ENCODE results near the gene DPM3.

Gene DPM3

DNA sequence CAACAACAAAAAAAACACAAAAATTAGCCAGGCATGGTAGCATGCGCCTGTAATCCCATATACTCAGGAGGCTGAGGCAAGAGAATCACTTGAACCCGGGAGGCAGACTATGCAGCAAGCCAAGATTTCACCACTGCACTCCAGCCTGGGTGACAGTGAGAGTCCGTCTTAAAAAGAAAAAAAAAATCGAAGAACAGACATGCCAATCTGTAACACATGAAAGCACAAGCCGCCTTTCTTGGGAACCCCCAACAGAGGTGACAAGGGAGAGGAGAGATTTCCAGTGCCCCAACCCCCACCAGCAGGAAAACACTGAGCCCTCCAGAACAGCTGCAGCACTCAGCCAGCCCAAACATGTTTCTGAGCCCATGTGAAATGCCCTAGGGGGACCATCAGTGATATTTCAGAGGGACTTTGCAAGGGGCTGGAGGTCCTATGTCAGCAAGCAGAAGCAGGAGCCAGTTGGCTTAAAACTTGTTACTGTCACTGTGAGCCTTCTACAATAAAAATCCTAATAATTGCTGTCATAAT lies 26.8 kb downstream of the DPM3 start:
- in situ Hi-C loops (cut with HindIII; ENCODE audit: low sequenced_read_pairs), result no loop called here
- H3K4me3 ChIP-seq (ENCODE audit: low read depth, low read length), result no peak overlapping the region
- TF ChIP-seq, protein P1, sequence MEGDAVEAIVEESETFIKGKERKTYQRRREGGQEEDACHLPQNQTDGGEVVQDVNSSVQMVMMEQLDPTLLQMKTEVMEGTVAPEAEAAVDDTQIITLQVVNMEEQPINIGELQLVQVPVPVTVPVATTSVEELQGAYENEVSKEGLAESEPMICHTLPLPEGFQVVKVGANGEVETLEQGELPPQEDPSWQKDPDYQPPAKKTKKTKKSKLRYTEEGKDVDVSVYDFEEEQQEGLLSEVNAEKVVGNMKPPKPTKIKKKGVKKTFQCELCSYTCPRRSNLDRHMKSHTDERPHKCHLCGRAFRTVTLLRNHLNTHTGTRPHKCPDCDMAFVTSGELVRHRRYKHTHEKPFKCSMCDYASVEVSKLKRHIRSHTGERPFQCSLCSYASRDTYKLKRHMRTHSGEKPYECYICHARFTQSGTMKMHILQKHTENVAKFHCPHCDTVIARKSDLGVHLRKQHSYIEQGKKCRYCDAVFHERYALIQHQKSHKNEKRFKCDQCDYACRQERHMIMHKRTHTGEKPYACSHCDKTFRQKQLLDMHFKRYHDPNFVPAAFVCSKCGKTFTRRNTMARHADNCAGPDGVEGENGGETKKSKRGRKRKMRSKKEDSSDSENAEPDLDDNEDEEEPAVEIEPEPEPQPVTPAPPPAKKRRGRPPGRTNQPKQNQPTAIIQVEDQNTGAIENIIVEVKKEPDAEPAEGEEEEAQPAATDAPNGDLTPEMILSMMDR (IDR thresholded peaks at IDR 0.05; ENCODE audit: low read depth, low read length), result no peak
- no peak for DNase-seq (ENCODE audit: low read depth, low spot score)

DNA sequence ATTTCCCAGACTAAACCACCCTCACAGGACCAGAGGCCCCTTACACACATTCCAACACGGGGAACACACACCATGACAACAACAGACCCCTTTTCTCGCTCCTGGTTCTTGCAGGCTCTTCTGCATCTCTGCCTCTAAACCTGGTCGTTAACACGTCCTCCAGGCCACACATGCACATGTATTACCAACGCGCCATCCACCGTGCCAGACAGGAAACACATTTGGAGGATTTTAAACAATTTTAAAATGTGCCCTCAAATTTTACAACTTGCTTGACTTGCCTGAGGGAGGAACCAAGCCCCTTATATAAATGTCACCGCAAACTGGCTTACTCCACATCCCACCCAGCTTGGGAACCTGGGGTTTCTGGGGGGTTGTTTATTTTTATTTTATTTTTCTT lies 29.5 kb downstream of the DPM3 start:
- TF ChIP-seq, protein P1 (IDR thresholded peaks at IDR 0.05; ENCODE audit: low read depth, low read length), result no peak
- H3K4me3 ChIP-seq (ENCODE audit: low read depth, low read length), result no peak overlapping the region
- in situ Hi-C loops (cut with HindIII; ENCODE audit: low sequenced_read_pairs), result no loop called here
- DNase-seq (ENCODE audit: low read depth, low spot score), result no peak

DNA sequence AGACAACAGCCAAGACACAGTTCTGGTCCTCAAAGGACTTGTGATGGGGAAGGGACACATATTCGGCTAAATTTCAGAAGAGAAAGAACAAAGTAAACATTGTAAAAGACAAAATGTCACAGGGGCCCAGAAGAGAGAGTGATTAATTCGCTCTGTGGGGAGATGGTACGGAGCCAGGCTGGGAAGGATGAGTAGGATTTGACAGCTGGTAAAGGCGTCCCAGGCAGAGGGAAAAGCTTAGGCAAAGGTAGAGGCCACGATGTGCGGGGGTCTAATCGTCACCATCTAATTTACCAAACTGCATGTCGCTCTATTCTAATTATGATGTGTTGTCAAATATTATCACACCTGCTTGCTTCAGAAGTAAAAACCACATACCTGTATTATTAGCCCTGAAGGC lies 29.9 kb downstream of the DPM3 start:
- in situ Hi-C loops (cut with HindIII; ENCODE audit: low sequenced_read_pairs), result no loop called here
- TF ChIP-seq, protein P1 (IDR thresholded peaks at IDR 0.05; ENCODE audit: low read depth, low read length), result no peak
- no peak for DNase-seq (ENCODE audit: low read depth, low spot score)
- no peak overlapping the region for H3K4me3 ChIP-seq (ENCODE audit: low read depth, low read length)

DNA sequence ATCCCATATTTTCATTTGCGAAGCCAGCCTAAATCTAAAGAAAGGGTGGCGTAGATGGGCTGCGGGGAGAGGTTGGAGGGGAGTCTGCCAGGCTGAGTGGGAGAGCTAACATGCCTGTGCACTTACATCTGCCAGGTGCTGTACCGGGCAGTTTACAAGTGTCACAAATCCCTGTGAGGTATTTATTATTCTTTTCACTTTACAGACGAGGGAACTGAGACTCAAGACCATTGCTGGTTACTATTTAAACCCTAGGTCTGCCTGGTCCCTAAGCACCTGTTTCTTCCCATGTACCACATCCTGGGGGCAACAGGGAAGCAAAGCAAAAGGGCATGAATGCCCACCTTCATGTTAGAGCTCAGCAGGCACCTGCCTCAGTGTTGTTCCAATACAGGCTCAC lies 32.0 kb downstream of the DPM3 start:
- TF ChIP-seq, protein P1 (IDR thresholded peaks at IDR 0.05; ENCODE audit: low read depth, low read length), result no peak
- DNase-seq (ENCODE audit: low read depth, low spot score), result no peak
- in situ Hi-C loops (cut with HindIII; ENCODE audit: low sequenced_read_pairs), result no loop called here
- H3K4me3 ChIP-seq (ENCODE audit: low read depth, low read length), result no peak overlapping the region

DNA sequence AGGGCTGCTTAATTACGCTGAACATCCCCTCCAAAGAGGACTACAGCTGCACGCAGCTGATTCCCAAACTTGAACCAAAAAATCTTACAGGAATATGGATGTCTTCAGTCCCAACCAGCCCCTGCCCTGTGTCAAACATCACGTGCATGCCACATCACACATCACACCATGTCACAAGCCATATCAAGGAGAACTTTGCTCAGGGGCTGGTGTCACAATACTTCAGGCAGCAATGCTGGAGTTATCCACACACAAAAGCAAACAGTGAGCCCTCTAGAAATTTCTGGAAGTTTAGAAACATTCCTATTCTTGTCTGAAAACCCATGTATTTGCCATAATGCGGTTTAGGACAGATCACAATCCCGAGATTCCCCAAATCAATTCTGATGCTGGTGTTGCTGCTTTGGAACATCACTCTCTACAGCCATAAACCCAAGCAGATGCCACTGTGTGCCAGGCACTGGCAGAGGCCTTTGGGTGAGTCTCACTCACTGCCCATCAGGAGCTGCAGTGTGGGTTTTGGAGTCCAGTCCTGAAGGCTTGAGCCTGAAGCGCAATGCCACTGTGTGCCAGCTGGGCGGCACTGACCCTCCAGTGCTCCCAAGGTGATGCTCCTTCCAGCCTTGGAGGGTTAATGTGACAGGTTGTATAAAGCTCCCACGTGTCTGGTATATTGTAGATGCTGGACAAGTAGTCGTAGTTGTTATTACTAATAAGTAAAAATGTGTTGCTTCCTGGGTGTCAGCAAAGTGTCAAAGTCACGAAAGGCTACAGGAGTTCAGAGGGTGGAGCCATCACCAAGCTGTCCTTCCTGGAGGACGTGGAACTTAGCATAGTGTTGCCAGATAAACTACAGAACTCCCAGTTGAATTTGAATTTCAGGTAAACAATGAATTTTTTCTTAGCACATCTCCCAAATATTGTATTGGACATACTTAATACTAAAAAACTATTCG lies 32.7 kb downstream of the DPM3 start:
- H3K4me3 ChIP-seq (ENCODE audit: low read depth, low read length), result no peak overlapping the region
- TF ChIP-seq, protein P1 (IDR thresholded peaks at IDR 0.05; ENCODE audit: low read depth, low read length), result no peak
- in situ Hi-C loops (cut with HindIII; ENCODE audit: low sequenced_read_pairs), result no loop called here
- no peak for DNase-seq (ENCODE audit: low read depth, low spot score)

DNA sequence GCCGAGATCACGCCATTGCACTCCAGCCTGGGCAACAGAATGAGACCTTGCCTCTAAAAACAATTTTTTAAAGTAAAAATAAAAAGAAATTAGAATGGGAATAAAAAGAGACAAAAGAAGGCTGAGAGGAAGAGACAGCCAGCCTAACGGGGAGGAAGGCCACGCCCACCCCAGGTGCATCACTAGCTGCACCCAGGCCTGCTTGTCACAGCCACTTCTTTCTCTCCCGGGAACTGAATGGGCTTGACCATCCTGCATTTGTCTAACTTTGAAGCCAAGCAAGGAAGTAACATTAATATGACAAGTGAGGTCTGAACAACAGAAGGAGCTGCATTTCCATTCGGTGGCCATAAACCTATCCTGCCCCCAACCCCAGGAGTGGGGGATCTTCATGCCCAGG lies 33.5 kb downstream of the DPM3 start:
- no peak overlapping the region for H3K4me3 ChIP-seq (ENCODE audit: low read depth, low read length)
- TF ChIP-seq, protein P1 (IDR thresholded peaks at IDR 0.05; ENCODE audit: low read depth, low read length), result no peak
- in situ Hi-C loops (cut with HindIII; ENCODE audit: low sequenced_read_pairs), result no loop called here
- no peak for DNase-seq (ENCODE audit: low read depth, low spot score)
